Lower leg skin (tissue), 3 donors: Measurements from ENCODE around the gene NCDN.

ENCODE experiments used
- CTCF ChIP-seq, 3 donors: fragments of 450-650 bp; IDR thresholded peaks; one replicate each; pipeline ENCODE4 v1.5.1; 2016; ENCODE audit warnings: antibody characterized with exemption in 3 of 3, mild to moderate bottlenecking in 3 of 3, moderate library complexity in 2 of 3
- POLR2A ChIP-seq, 2 donors: fragments of 450-650 bp; IDR thresholded peaks; one replicate each; pipeline ENCODE4 v1.6.1; 2016 to 2017; ENCODE audit warnings: antibody characterized with exemption in 2 of 2, mild to moderate bottlenecking in 1 of 2, moderate library complexity in 1 of 2

GRCh38 chr1:35597870-35598269 is 40.3 kb downstream of the NCDN start:
- TF ChIP-seq CTCF (IDR thresholded peaks at IDR 0.05) (no peak), POLR2A (IDR thresholded peaks at IDR 0.05) (no peak)
